ENCODE results near the gene TSPAN3.
A peak's percentile ranks its signal among the peaks of the same experiment; 100 is the strongest.

The TSPAN3 gene

GRCh38 chr15:77111789-77112188 is 40.9 kb upstream of the TSPAN3 start:
- TF ChIP-seq CTCF (IDR thresholded peaks at IDR 0.05; ENCODE audit: insufficient read depth, low read depth, low read length, missing control alignments), result no peak
- no peak overlapping the region for H3K4me3 ChIP-seq (ENCODE audit: low read depth, low read length)
- DNase-seq (ENCODE audit: low read depth), result no peak

GRCh38 chr15:77107531-77108355 is 36.8 kb upstream of the TSPAN3 start:
- peak; percentile 69 for TF ChIP-seq CTCF (IDR thresholded peaks at IDR 0.05; ENCODE audit: insufficient read depth, low read depth, low read length, missing control alignments)
- no peak overlapping the region for H3K4me3 ChIP-seq (ENCODE audit: low read depth, low read length)
- peak; percentile 58 for DNase-seq (ENCODE audit: low read depth)

GRCh38 chr15:77107068-77107467 is 36.2 kb upstream of the TSPAN3 start:
- no peak for TF ChIP-seq CTCF (IDR thresholded peaks at IDR 0.05; ENCODE audit: insufficient read depth, low read depth, low read length, missing control alignments)
- no peak for DNase-seq (ENCODE audit: low read depth)
- no peak overlapping the region for H3K4me3 ChIP-seq (ENCODE audit: low read depth, low read length)

GRCh38 chr15:77104155-77104554 is 33.2 kb upstream of the TSPAN3 start:
- TF ChIP-seq CTCF (IDR thresholded peaks at IDR 0.05; ENCODE audit: insufficient read depth, low read depth, low read length, missing control alignments), result no peak
- no peak for DNase-seq (ENCODE audit: low read depth)

GRCh38 chr15:77099741-77100463 is 29.0 kb upstream of the TSPAN3 start:
- no peak for DNase-seq (ENCODE audit: low read depth)
- no peak for TF ChIP-seq CTCF (IDR thresholded peaks at IDR 0.05; ENCODE audit: insufficient read depth, low read depth, low read length, missing control alignments)
- H3K4me3 ChIP-seq (ENCODE audit: low read depth, low read length), result no peak overlapping the region

More at GRCh38 chr15:77104155-77104554, 33.2 kb upstream of the TSPAN3 start:
- H3K4me3 ChIP-seq (ENCODE audit: low read depth, low read length), result no peak overlapping the region

- TF ChIP-seq CTCF (IDR thresholded peaks at IDR 0.05; ENCODE audit: insufficient read depth, low read depth, low read length, missing control alignments), result no peak
- DNase-seq (ENCODE audit: low read depth), result no peak
- no peak overlapping the region for H3K4me3 ChIP-seq (ENCODE audit: low read depth, low read length)
Observed at GRCh38 chr15:77098572-77098971, 27.7 kb upstream of the TSPAN3 start.
